ENCODE results near the gene CDC42EP2. TPM values are rescaled to one million over a fixed set of nuclear protein-coding genes. Genes with fewer than 3 reads are reported as not detected.

CDC42EP2 gene
- total and polyA plus RNA-seq, 2 donors (not counting 3 experiments of a cell fraction or from before 2014, with no cell fraction given), result 23.9 to 26.4 TPM

DNA sequence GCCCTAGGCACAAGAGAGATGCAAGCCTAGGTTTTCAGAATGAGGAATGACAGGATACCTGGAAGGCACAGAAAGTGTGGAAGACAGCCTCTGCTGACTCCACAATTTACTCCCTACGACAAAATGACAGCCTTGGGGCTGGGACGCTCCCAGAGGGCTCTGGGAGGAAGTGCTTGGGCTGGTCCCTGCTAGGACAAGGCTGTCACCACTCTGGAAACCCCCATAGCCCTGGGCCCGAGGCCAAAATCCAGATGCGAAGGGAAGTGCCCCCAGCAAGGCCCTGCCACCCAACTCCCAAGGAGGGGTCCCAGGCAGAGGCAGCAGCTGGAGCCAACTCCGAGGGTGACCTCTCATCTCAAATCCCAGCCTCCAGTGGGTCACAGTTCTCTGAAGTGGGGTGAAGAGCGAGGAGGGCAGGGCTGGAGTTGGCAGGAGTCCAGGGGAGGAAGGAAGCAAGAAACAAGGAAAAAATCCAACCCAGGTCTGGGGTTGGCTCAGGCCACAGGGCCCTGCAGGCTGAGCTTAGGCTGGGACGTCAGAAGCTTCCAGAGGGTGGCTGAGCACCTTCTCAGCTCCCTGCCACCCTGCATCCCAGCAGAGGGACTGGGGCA, 6.3 kb upstream of the CDC42EP2 start:
- dilution Hi-C loops (cut with MboI; ENCODE audit: extremely low pct_ligation_motif_present, low sequenced_read_pairs), result no loop called here
- DNase-seq (ENCODE audit: low read depth, low spot score) (peak; percentile 58), FAIRE-seq (peak; percentile 76)
- ChIA-PET POLR2A (interaction anchor here (0.7 to 1.2 kb wide), 2 partner anchors 33 to 200 kb away, joined by 3 to 4 read pairs; no protein-coding TSS in a partner anchor), CTCF (interaction anchor here (0.8 to 2.5 kb wide), 5 partner anchors 15 to 35 kb away, joined by 3 to 17 read pairs (median 4); no protein-coding TSS in a partner anchor)
- Histone ChIP-seq H3K27me3 (ENCODE audit: control insufficient read depth in 2 of 2, insufficient read depth in 2 of 2, low read length in 2 of 2) (no peaks in the 10 kb centered on the region), H3K4me2 (ENCODE audit: insufficient read depth, low read length) (peak overlapping the region; percentile 15), H3K27ac (ENCODE audit: insufficient read depth, low read depth, low read length) (peak overlapping the region; percentile 52), H3K4me1 (ENCODE audit: control insufficient read depth, extremely low read depth, insufficient read depth, low read length) (peaks cover 18% of the 10 kb centered on the region), H3K79me2 (ENCODE audit: control insufficient read depth, insufficient read depth, low read length) (peaks cover 2% of the 10 kb centered on the region), H3K36me3 (ENCODE audit: control insufficient read depth in 2 of 2, extremely low read depth in 1 of 2, insufficient read depth in 2 of 2, low read length in 2 of 2) (no peaks in the 10 kb centered on the region), H3K4me3 (replicated peaks in 1 of 3; ENCODE audit: insufficient read depth in 1 of 3, low read depth in 1 of 3, low read length in 3 of 3) (no peak overlapping the region), H4K20me1 (replicated peaks; ENCODE audit: control insufficient read depth, extremely low read depth, insufficient read depth, low read length) (no peaks in the 10 kb centered on the region), H3K9ac (replicated peaks; ENCODE audit: extremely low read depth, insufficient read depth, low read length) (no peak overlapping the region), H3K9me3 (replicated peaks; ENCODE audit: control insufficient read depth, insufficient read depth, low read length) (no peaks in the 10 kb centered on the region), H3K9me1 (replicated peaks; ENCODE audit: control insufficient read depth, extremely low read depth, insufficient read depth, low read length) (no peaks in the 10 kb centered on the region), H2AFZ (ENCODE audit: low read depth, low read length) (no peak overlapping the region)
- TF ChIP-seq GATA2 (IDR thresholded peaks at IDR 0.05; ENCODE audit: insufficient read depth, insufficient read length, low read depth, low read length) (no peak), POLR2AphosphoS5 (IDR thresholded peaks at IDR 0.05; ENCODE audit: insufficient read depth, low read depth, low read length) (peak; percentile 34)
- BruUV-seq (replicated peaks), result no TSS peak
- intact Hi-C loops (cut with micrococcal nuclease), result no loop called here

DNA sequence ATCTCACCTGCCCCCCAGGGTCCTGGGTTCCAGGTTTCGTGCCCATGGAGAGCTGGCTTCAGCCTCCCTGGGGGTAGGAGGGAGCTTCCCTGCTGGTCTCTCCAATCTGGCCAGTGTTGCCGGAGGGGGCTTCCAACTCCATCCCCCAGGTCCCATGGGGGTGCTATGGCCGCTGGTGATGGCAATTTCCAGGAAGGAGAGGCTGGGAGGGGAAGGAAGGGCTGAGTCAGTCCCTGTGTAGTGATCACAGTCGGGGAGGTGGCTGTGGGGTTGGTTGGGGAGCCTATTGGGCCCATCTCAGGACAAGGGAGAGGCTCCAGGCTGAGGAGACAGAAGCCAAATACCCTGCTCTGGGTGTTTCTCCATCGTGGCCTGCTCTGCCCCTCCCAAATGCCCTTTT, 5.7 kb upstream of the CDC42EP2 start:
- intact Hi-C loops (cut with micrococcal nuclease), result no loop called here
- Histone ChIP-seq H3K36me3 (ENCODE audit: control insufficient read depth in 2 of 2, extremely low read depth in 1 of 2, insufficient read depth in 2 of 2, low read length in 2 of 2) (no peaks in the 10 kb centered on the region), H3K9ac (replicated peaks; ENCODE audit: extremely low read depth, insufficient read depth, low read length) (no peak overlapping the region), H3K27ac (ENCODE audit: insufficient read depth, low read depth, low read length) (peak overlapping the region; percentile 52), H3K9me3 (replicated peaks; ENCODE audit: control insufficient read depth, insufficient read depth, low read length) (no peaks in the 10 kb centered on the region), H3K79me2 (ENCODE audit: control insufficient read depth, insufficient read depth, low read length) (peaks cover 7% of the 10 kb centered on the region), H2AFZ (ENCODE audit: low read depth, low read length) (no peak overlapping the region), H3K4me1 (ENCODE audit: control insufficient read depth, extremely low read depth, insufficient read depth, low read length) (peaks cover 23% of the 10 kb centered on the region), H3K4me3 (replicated peaks in 1 of 3; ENCODE audit: insufficient read depth in 1 of 3, low read depth in 1 of 3, low read length in 3 of 3) (no peak overlapping the region), H3K4me2 (ENCODE audit: insufficient read depth, low read length) (peak overlapping the region; percentile 15), H3K9me1 (replicated peaks; ENCODE audit: control insufficient read depth, extremely low read depth, insufficient read depth, low read length) (no peaks in the 10 kb centered on the region), H4K20me1 (replicated peaks; ENCODE audit: control insufficient read depth, extremely low read depth, insufficient read depth, low read length) (no peaks in the 10 kb centered on the region), H3K27me3 (ENCODE audit: control insufficient read depth in 2 of 2, insufficient read depth in 2 of 2, low read length in 2 of 2) (no peaks in the 10 kb centered on the region)
- ChIA-PET CTCF (interaction anchor here (0.8 to 2.5 kb wide), 5 partner anchors 15 to 35 kb away, joined by 3 to 17 read pairs (median 4); no protein-coding TSS in a partner anchor), POLR2A (interaction anchor here (0.7 to 1.2 kb wide), 2 partner anchors 34 to 199 kb away, joined by 3 to 4 read pairs; no protein-coding TSS in a partner anchor)
- DNase-seq (ENCODE audit: low read depth, low spot score) (no peak), FAIRE-seq (peak; percentile 61)
- TF ChIP-seq, protein P1, sequence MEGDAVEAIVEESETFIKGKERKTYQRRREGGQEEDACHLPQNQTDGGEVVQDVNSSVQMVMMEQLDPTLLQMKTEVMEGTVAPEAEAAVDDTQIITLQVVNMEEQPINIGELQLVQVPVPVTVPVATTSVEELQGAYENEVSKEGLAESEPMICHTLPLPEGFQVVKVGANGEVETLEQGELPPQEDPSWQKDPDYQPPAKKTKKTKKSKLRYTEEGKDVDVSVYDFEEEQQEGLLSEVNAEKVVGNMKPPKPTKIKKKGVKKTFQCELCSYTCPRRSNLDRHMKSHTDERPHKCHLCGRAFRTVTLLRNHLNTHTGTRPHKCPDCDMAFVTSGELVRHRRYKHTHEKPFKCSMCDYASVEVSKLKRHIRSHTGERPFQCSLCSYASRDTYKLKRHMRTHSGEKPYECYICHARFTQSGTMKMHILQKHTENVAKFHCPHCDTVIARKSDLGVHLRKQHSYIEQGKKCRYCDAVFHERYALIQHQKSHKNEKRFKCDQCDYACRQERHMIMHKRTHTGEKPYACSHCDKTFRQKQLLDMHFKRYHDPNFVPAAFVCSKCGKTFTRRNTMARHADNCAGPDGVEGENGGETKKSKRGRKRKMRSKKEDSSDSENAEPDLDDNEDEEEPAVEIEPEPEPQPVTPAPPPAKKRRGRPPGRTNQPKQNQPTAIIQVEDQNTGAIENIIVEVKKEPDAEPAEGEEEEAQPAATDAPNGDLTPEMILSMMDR (IDR thresholded peaks at IDR 0.05; ENCODE audit: extremely low read depth in 1 of 2, insufficient read depth in 1 of 2, low read depth in 1 of 2, low read length in 2 of 2), result no peak
- TF ChIP-seq EZH2 (IDR thresholded peaks at IDR 0.05; ENCODE audit: borderline replicate concordance, low read depth, low read length, severe bottlenecking) (no peak), GATA2 (IDR thresholded peaks at IDR 0.05; ENCODE audit: insufficient read depth, insufficient read length, low read depth, low read length) (no peak), FOS (IDR thresholded peaks at IDR 0.05; ENCODE audit: borderline replicate concordance, insufficient read depth, low read length) (no peak), POLR2AphosphoS5 (IDR thresholded peaks at IDR 0.05; ENCODE audit: insufficient read depth, low read depth, low read length) (no peak), MYC (IDR thresholded peaks at IDR 0.05; ENCODE audit: low read depth, low read length) (no peak), JUN (IDR thresholded peaks at IDR 0.05; ENCODE audit: borderline replicate concordance, insufficient read depth, insufficient read length, low read depth) (no peak), POLR2A (IDR thresholded peaks at IDR 0.05; ENCODE audit: low read depth, low read length) (no peak)
- TF ChIP-seq, protein P2, sequence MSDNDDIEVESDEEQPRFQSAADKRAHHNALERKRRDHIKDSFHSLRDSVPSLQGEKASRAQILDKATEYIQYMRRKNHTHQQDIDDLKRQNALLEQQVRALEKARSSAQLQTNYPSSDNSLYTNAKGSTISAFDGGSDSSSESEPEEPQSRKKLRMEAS (IDR thresholded peaks at IDR 0.05; ENCODE audit: insufficient read depth, insufficient read length), result no peak
- no TSS peak for BruUV-seq (replicated peaks)
- dilution Hi-C loops (cut with MboI; ENCODE audit: extremely low pct_ligation_motif_present, low sequenced_read_pairs), result no loop called here

Data from endothelial cell of umbilical vein (primary cell).